Adrenal gland (tissue), 12 donors: ENCODE results near the gene TMEM72. TPM values are rescaled to one million over a fixed set of nuclear protein-coding genes. Genes with fewer than 3 reads are reported as not detected.

Experiments
- DNase-seq, 7 donors: peaks; one replicate each; pipeline ENCODE4 v3.0.0-alpha.2; 2019 to 2020
- H3K27ac ChIP-seq, 5 donors: fragments of 200-600 bp; sonication (generic) in 4 of 5; 1 replicate in 3 of 5; 2 replicates in 2 of 5; pipeline versions ENCODE4 v1.5.1 to v1.8.0; 2016 to 2020; ENCODE audit warnings: mild to moderate bottlenecking in 1 of 5
- H3K27me3 ChIP-seq: fragments of 200-600 bp; 2 replicates; pipeline ENCODE4 v1.8.0; 2021
- H3K36me3 ChIP-seq, 2 donors: fragments of 200-600 bp; replicated peaks in 1 of 2; 1 replicate in 1 of 2; 2 replicates in 1 of 2; pipeline versions ENCODE4 v1.5.1 to v1.8.0; 2018 to 2022
- H3K4me1 ChIP-seq, 2 donors: fragments of 200-600 bp; replicated peaks in 1 of 2; 1 replicate in 1 of 2; 2 replicates in 1 of 2; pipeline versions ENCODE4 v1.5.1 to v1.8.0; 2018 to 2021
- H3K4me3 ChIP-seq, 4 donors: fragments of 200-600 bp; sonication (generic) in 3 of 4; one replicate each; pipeline ENCODE4 v1.5.1; 2016 to 2018
- H3K9me3 ChIP-seq, 3 donors: fragments of 200-600 bp; sonication (generic) in 1 of 3; replicated peaks in 1 of 3; 1 replicate in 2 of 3; 2 replicates in 1 of 3; pipeline versions ENCODE4 v1.5.1 to v1.8.0; 2016 to 2021
- CTCF ChIP-seq, 6 experiments: fragments of 450-650 bp in 4 of 6; fragments of 200-600 bp in 2 of 6; sonication (generic) in 1 of 6; IDR thresholded peaks; 1 replicate in 5 of 6; 2 replicates in 1 of 6; pipeline versions ENCODE4 v1.5.1 to v1.8.0; 2016 to 2021; ENCODE audit warnings: antibody characterized with exemption in 6 of 6, mild to moderate bottlenecking in 2 of 6, moderate library complexity in 1 of 6
- POLR2A ChIP-seq, 2 donors: fragments of 450-650 bp; IDR thresholded peaks; one replicate each; pipeline ENCODE4 v1.6.1; 2017; ENCODE audit warnings: antibody characterized with exemption in 2 of 2, mild to moderate bottlenecking in 2 of 2, moderate library complexity in 1 of 2
- WGBS, 4 donors: extraction: QIAGEN DNeasy Blood & Tissue Kit in 2 of 4; methylation state at CpG; one replicate each; pipeline versions ENCODE4 v1.1.5 to v1.1.7; 2013 to 2017; 5-methylcytosine and 5-hydroxymethylcytosine counted together
- intact Hi-C, 2 donors: fragments of 100-400 bp; cut with DNase I; formaldehyde crosslinking; loops; one replicate each; pipeline versions ENCODE4 v1.14.1 to v1.15.0; 2022 to 2023
- polyA plus RNA-seq, 3 donors: library from polyadenylated mRNA; stranded (reverse); fragments of 200-250 nt in 2 of 3; fragments of 350-450 nt in 1 of 3; fragmentation: Illumina TruSeq in 1 of 3; extraction: RNeasy Lipid Tissue Mini Kit (QIAGEN cat#74804) in 1 of 3; gene quantifications; one replicate each; pipeline ENCODE4 v1.2.3, GENCODE V29; 2013 to 2014
- total RNA-seq, 9 donors: library from RNA; depleted of rRNA in 4 of 9; stranded (reverse); fragments of >200 nt in 4 of 9; fragments of 120-200 nt in 1 of 9; fragmentation: NEBNext Ultra II Directional in 1 of 9; extraction: Animal tissue kit (Norgen Biotek cat#: 25700) in 1 of 9; gene quantifications; one replicate each; pipeline versions ENCODE4 v1.1.0 to v1.2.4, GENCODE V29; 2013 to 2023
- donor health status: healthy with polysubstance abuse.
- donor health status: Bipolar disorder and iron deficiency.
- donor health status: DM: yes; HTN: yes; CAD: no.
- donor health status: DM: no; HTN: no; CAD: no.
- donor health status: DM: no; HTN: no; CAD: no.
- donor health status: DM: yes; HTN: yes; CAD: no.

Gene TMEM72
- total and polyA plus RNA-seq, 12 donors: 0.17 TPM; not detected in 11

DNA sequence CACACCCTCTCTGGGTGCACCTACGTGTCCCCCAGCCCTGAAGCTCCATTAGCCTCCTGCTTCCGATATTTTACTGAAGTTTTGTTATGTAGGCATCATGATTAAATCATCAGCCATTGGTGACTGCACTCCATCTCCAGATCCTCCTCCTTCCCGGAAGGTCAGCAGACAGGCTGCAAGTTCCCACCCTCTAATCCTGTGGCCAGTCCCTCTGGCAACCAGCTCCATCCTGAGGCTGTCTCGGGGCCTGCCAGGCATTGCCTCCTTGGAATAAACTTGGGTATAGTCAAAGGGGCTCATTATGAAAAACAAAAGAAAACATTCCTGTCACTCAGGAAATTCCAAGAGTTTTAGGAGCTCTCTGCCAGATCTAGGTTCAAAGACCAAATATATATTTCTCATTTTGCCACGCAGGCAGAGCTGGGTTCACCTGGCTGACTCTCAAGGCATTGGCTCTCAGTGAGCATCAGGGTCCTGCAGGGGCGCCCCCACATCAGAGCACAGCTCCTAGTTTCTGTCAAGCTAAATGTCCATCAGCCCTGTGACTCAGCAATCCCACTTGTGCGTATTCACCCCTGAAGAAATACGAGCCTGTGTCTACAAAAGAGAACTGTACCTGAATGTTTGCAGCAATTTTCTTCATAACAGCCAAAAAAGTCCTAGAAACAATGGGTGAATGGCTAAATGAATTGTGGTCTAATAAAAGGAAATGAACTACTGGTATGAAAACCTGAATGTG, 27.4 kb upstream of the TMEM72 start:
- TF ChIP-seq CTCF (IDR thresholded peaks at IDR 0.05) (no peak), POLR2A (IDR thresholded peaks at IDR 0.05) (no peak)
- DNase-seq: no peak
- H3K4me1 ChIP-seq: peaks cover 7 to 9% of the 10 kb centered on the region in 2 donors
- no peaks in the 10 kb centered on the region for H3K36me3 ChIP-seq
- no peaks in the 10 kb centered on the region for H3K27me3 ChIP-seq
- H3K4me3 ChIP-seq: no peak overlapping the region
- H3K9me3 ChIP-seq: no peaks in the 10 kb centered on the region
- intact Hi-C loops: no loop called here
- 72 to 80% (median 79%) methylated on average over 8 of the region's 8 CpGs for WGBS, 4 donors
- H3K27ac ChIP-seq: no peak overlapping the region

DNA sequence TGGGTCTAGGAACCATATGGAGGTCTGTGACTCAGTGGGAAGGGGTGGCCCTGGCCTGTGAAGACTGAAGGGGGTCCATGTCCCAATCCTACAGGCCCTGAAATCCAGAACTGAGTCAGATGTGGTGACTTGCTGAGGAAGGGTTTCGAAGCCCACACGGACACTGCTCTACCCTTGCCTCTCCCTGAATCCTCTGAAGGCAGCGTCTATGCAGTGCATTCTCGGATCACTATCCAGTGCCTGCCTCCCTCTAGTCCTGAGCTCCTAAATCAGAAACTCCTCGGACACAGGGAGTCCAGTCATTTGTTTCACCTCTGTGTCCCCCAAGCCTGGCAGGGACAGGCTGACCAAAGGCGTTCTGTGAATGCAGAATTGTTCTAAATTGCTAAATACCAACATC, 25.4 kb upstream of the TMEM72 start:
- Histone ChIP-seq H3K4me1 (no peaks in the 10 kb centered on the region), H3K27ac (no peak overlapping the region), H3K36me3 (no peaks in the 10 kb centered on the region), H3K9me3 (no peaks in the 10 kb centered on the region), H3K27me3 (no peaks in the 10 kb centered on the region), H3K4me3 (no peak overlapping the region)
- 82 to 95% (median 85%) methylated on average over 5 to 6 of the region's 6 CpGs for WGBS, 4 donors
- intact Hi-C loops: no loop called here
- DNase-seq: no peak
- no peak for TF ChIP-seq CTCF (IDR thresholded peaks at IDR 0.05)
- no peak for TF ChIP-seq POLR2A (IDR thresholded peaks at IDR 0.05)

DNA sequence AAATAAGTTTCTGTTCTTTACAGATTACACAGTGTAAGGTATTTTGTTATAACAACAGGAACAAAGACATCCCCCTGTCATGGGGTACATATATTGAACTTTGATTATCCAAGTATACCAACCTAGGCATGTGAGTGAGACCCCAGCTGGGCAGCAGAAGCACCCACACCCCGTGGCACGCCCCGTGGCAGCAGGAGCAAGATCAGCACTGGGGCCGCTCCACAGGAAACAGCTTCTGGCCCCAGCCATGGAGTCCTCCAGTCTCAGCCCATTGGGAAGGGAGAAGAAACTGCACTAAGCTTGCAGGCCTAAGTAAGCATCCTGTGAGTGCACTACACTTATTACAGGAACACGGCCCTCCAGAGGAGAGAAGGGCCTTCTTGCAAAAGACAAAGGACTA, 24.2 kb upstream of the TMEM72 start:
- no peaks in the 10 kb centered on the region for H3K4me1 ChIP-seq
- 89 to 97% (median 94%) methylated on average over 1 to 5 of the region's 5 CpGs for WGBS, 4 donors
- no peak overlapping the region for H3K27ac ChIP-seq
- no peak for DNase-seq
- intact Hi-C loops: no loop called here
- no peak overlapping the region for H3K4me3 ChIP-seq
- no peaks in the 10 kb centered on the region for H3K9me3 ChIP-seq
- H3K36me3 ChIP-seq: no peaks in the 10 kb centered on the region
- no peaks in the 10 kb centered on the region for H3K27me3 ChIP-seq
- TF ChIP-seq CTCF (IDR thresholded peaks at IDR 0.05) (no peak), POLR2A (IDR thresholded peaks at IDR 0.05) (no peak)

GRCh38 chr10:44888886-44889285, 22.3 kb upstream of the TMEM72 start:
- no peaks in the 10 kb centered on the region for H3K4me1 ChIP-seq
- TF ChIP-seq POLR2A (IDR thresholded peaks at IDR 0.05) (no peak), CTCF (IDR thresholded peaks at IDR 0.05) (no peak)
- H3K4me3 ChIP-seq: no peak overlapping the region
- WGBS, 4 donors: 72 to 87% (median 79%) methylated on average over 4 of the region's 4 CpGs
- H3K27ac ChIP-seq: no peak overlapping the region
- H3K27me3 ChIP-seq: no peaks in the 10 kb centered on the region
- intact Hi-C loops: no loop called here
- no peaks in the 10 kb centered on the region for H3K36me3 ChIP-seq
- peak in 1 of 7 donors; percentile 18 for DNase-seq
- no peaks in the 10 kb centered on the region for H3K9me3 ChIP-seq
